B cell (primary cell): ENCODE results near the gene ZBTB12. TPM values are rescaled to one million over a fixed set of nuclear protein-coding genes. Genes with fewer than 3 reads are reported as not detected.

ENCODE experiments used
- ATAC-seq: fragments of 200-7000 bp; cut with Tn5 transposase; one replicate; pipeline ENCODE4 v1.10.0; 2021; ENCODE audit warnings: low read depth, mild to moderate bottlenecking, moderate number of reproducible peaks, moderate library complexity
- CTCF ChIA-PET: fragments of 350-600 bp; sonication (Branson Sonifier 250); formaldehyde crosslinking; loops from one replicate; lab custom pipeline; 2021; ENCODE audit warnings: antibody characterized with exemption, inconsistent platforms; lab: Charles Lee
- POLR2A ChIA-PET: fragments of 350-600 bp; sonication (Branson Sonifier 250); formaldehyde crosslinking; loops from one replicate; lab custom pipeline; 2021; ENCODE audit warnings: antibody characterized with exemption; lab: Charles Lee
- DNase-seq: peaks from one replicate; pipeline ENCODE4 v3.0.0; 2013
- H2AFZ ChIP-seq: 2 replicates; pipeline ENCODE4 v1.6.1; 2012; ENCODE audit warnings: mild to moderate bottlenecking, low read depth, low read length; ENCODE audit not compliant: insufficient read depth, poor library complexity, severe bottlenecking
- H3K27ac ChIP-seq, 2 donors: 1 replicate in 1 of 2; 2 replicates in 1 of 2; pipeline ENCODE4 v1.5.1; 2012 to 2013; ENCODE audit warnings: low read length in 2 of 2, mild to moderate bottlenecking in 2 of 2, moderate library complexity in 1 of 2
- H3K27me3 ChIP-seq, 4 experiments: fragments of 200-600 bp in 1 of 4; sonication (generic) in 1 of 4; replicated peaks in 1 of 4; 1 replicate in 2 of 4; 2 replicates in 2 of 4; pipeline versions ENCODE4 v1.6.1 to v1.7.0; 2013 to 2016; ENCODE audit warnings: low read length in 3 of 4, mild to moderate bottlenecking in 2 of 4, mixed read lengths in 1 of 4, moderate library complexity in 1 of 4; ENCODE audit not compliant: insufficient read depth in 4 of 4, control insufficient read depth in 3 of 4; ENCODE audit errors: control extremely low read depth in 1 of 4
- H3K36me3 ChIP-seq, 2 experiments: replicated peaks in 1 of 2; 1 replicate in 1 of 2; 2 replicates in 1 of 2; pipeline versions ENCODE4 v1.6.1 to v1.7.1; 2013; ENCODE audit warnings: low read length in 1 of 2; ENCODE audit not compliant: insufficient read depth in 2 of 2, control insufficient read depth in 1 of 2; ENCODE audit errors: control extremely low read depth in 1 of 2, extremely low read depth in 1 of 2
- H3K4me1 ChIP-seq, 2 donors: fragments of 200-600 bp in 1 of 2; sonication (generic) in 1 of 2; 1 replicate in 1 of 2; 2 replicates in 1 of 2; pipeline versions ENCODE4 v1.5.1 to v1.6.1; 2013 to 2017; ENCODE audit warnings: low read length in 2 of 2; ENCODE audit not compliant: control insufficient read depth in 2 of 2, insufficient read depth in 2 of 2
- H3K4me2 ChIP-seq: replicated peaks from 2 replicates; pipeline ENCODE3; 2012; ENCODE audit warnings: mild to moderate bottlenecking, low read depth, low read length; ENCODE audit not compliant: poor library complexity, severe bottlenecking
- H3K4me3 ChIP-seq, 5 experiments: fragments of 200-600 bp in 1 of 5; sonication (generic) in 1 of 5; 1 replicate in 3 of 5; 2 replicates in 2 of 5; pipeline versions ENCODE4 v1.5.1 to v1.7.0; 2011 to 2016; ENCODE audit warnings: low read length in 4 of 5, mild to moderate bottlenecking in 4 of 5, low read depth in 2 of 5, control low read depth in 1 of 5, moderate library complexity in 1 of 5; ENCODE audit not compliant: insufficient read depth in 1 of 5; ENCODE audit errors: control extremely low read depth in 1 of 5, extremely low read depth in 1 of 5
- H3K79me2 ChIP-seq: fragments of 200-600 bp; sonication (generic); one replicate; pipeline ENCODE4 v1.6.0; 2016; ENCODE audit warnings: low read length; ENCODE audit not compliant: control insufficient read depth, insufficient read depth
- H3K9ac ChIP-seq: fragments of 200-600 bp; sonication (generic); 2 replicates; pipeline ENCODE4 v1.6.1; 2017; ENCODE audit warnings: mild to moderate bottlenecking, low read length, moderate library complexity
- H3K9me3 ChIP-seq, 3 donors: one replicate each; pipeline versions ENCODE4 v1.6.1 to v1.7.1; 2013; ENCODE audit warnings: low read length in 2 of 3; ENCODE audit not compliant: control insufficient read depth in 2 of 3, insufficient read depth in 1 of 3; ENCODE audit errors: control extremely low read depth in 1 of 3
- H4K20me1 ChIP-seq: 2 replicates; pipeline ENCODE4 v1.6.0; 2012; ENCODE audit warnings: mild to moderate bottlenecking, low read length; ENCODE audit not compliant: insufficient read depth, control insufficient read depth, poor library complexity, severe bottlenecking
- H3K27ac Mint-ChIP-seq: one replicate; pipeline ENCODE4 v1.8.0; 2021; ENCODE audit warnings: mixed read lengths
- H3K27me3 Mint-ChIP-seq: one replicate; pipeline ENCODE4 v1.8.0; 2021; ENCODE audit warnings: mixed read lengths
- H3K4me1 Mint-ChIP-seq: one replicate; pipeline ENCODE4 v1.8.0; 2021; ENCODE audit warnings: mixed read lengths
- H3K4me3 Mint-ChIP-seq: one replicate; pipeline ENCODE4 v1.8.0; 2021; ENCODE audit warnings: mixed read lengths
- H3K9me3 Mint-ChIP-seq: one replicate; pipeline ENCODE4 v1.8.0; 2022; ENCODE audit warnings: mixed read lengths; ENCODE audit not compliant: insufficient read depth
- CTCF ChIP-seq: fragments of 200-600 bp; IDR thresholded peaks from one replicate; pipeline ENCODE4 v1.8.0; 2022; ENCODE audit warnings: antibody characterized with exemption, mild to moderate bottlenecking
- EZH2 ChIP-seq: IDR thresholded peaks from 2 replicates; pipeline ENCODE4 v1.6.1; 2012; ENCODE audit warnings: borderline replicate concordance, low read depth, mild to moderate bottlenecking, moderate library complexity, low read length; ENCODE audit not compliant: insufficient read depth, poor library complexity, severe bottlenecking
- WGBS: methylation state at CpG from one replicate; pipeline ENCODE4 v1.1.5; 2013; ENCODE audit warnings: missing lambda C conversion rate; ENCODE audit not compliant: insufficient coverage; 5-methylcytosine and 5-hydroxymethylcytosine counted together
- intact Hi-C: fragments of 100-400 bp; cut with micrococcal nuclease; formaldehyde crosslinking; loops from one replicate; pipeline ENCODE4 v1.10.0; 2022
- polyA plus RNA-seq: library from polyadenylated mRNA; depleted of rRNA; stranded (reverse); fragments of >200 nt; gene quantifications from 2 replicates; pipeline ENCODE4 v1.2.3, GENCODE V29; 2012
- total RNA-seq, 2 donors: library from RNA; stranded (reverse); fragments of 120-200 nt in 1 of 2; gene quantifications; 1 replicate in 1 of 2; 2 replicates in 1 of 2; pipeline versions ENCODE4 v1.2.3 to v1.2.4, GENCODE V29; 2013 to 2022

Gene ZBTB12
- total and polyA plus RNA-seq, 2 donors (not counting 1 experiment from before 2014, with no cell fraction given): 1.4 to 8.9 TPM

DNA sequence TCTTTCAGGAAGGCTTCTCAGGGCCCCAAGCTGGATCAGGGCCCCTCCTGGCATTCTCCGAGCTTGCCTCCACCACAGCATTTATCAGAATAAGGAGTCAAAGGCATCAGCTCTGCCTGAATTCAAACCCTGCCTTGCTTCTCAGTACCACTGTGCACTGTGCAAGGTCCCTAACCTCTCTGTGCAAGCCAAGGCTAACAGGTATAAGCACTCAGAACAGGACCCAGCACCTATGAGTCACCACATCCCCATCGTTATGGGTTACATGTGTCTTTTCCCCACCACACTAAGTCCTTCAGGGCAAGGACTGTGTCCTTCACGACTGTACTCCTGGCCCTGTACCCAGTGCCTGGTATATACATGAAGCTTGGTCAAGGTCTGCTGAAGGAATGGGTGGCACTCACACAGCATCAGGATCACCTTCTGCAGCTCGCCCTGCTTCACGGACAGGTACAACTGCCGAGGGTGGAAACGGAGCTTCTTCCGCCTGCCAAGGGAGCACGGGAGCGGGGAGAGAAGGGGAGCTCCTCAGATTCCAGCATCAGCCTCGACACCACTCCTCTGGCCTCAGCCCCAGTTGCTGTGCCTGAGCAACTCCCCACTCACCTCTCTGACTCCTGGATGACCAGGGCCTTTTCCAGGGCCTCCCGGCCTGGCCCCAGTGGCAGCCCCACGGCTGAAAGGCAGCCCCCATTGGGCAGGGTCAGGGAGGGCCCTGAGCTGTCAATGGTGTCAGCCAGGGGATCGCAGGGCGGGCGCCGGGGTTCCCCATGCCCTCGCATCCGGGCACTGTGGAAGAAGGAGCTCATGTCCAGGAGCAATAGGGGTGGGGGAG lies 14.5 kb downstream of the ZBTB12 start:
- Histone ChIP-seq H3K9me3 (no peaks in the 10 kb centered on the region), H3K27ac (no peak overlapping the region), H3K79me2 (no peaks in the 10 kb centered on the region), H2AFZ (no peak overlapping the region), H3K27me3 (no peaks in the 10 kb centered on the region), H4K20me1 (peaks cover 6% of the 10 kb centered on the region), H3K9ac (no peak overlapping the region), H3K36me3 (peaks cover 2 to 70% of the 10 kb centered on the region in 2 experiments), H3K4me2 (no peak overlapping the region), H3K4me3 (no peak overlapping the region), H3K4me1 (no peaks in the 10 kb centered on the region)
- DNase-seq: no peak
- H3K9me3 Mint-ChIP-seq: no peaks in the 10 kb centered on the region
- no peak overlapping the region for H3K27ac Mint-ChIP-seq
- no peak for ATAC-seq
- no peak for TF ChIP-seq EZH2
- no peak for TF ChIP-seq CTCF
- no peaks in the 10 kb centered on the region for H3K4me1 Mint-ChIP-seq
- intact Hi-C loops: no loop called here
- H3K4me3 Mint-ChIP-seq: no peak overlapping the region
- ChIA-PET POLR2A (interaction anchor here (0.6 kb wide), 2 partner anchors 211 to 1266 kb away, joined by 3 to 4 read pairs; no protein-coding TSS in a partner anchor), CTCF (interaction anchor here (0.7 to 2.8 kb wide), 6 partner anchors 11 to 160 kb away, joined by 3 to 8 read pairs (median 4); partner anchors contain the start of gene NEU1)
- no peaks in the 10 kb centered on the region for H3K27me3 Mint-ChIP-seq
- WGBS: 96% methylated on average over 18 of the region's 19 CpGs

GRCh38 chr6:31886541-31886991 lies 15.3 kb downstream of the ZBTB12 start:
- POLR2A ChIA-PET: no interaction called here
- H3K27ac Mint-ChIP-seq: no peak overlapping the region
- H3K79me2 ChIP-seq: no peaks in the 10 kb centered on the region

More at GRCh38 chr6:31886541-31886991, 15.3 kb downstream of the ZBTB12 start:
- intact Hi-C loops: no loop called here
- CTCF ChIA-PET: no interaction called here
- Histone ChIP-seq H3K27ac (no peak overlapping the region), H3K4me1 (no peaks in the 10 kb centered on the region), H3K4me3 (no peak overlapping the region), H2AFZ (no peak overlapping the region), H3K9me3 (no peaks in the 10 kb centered on the region), H3K4me2 (no peak overlapping the region), H3K9ac (no peak overlapping the region), H3K36me3 (peaks cover 2 to 70% of the 10 kb centered on the region in 2 experiments), H3K27me3 (no peaks in the 10 kb centered on the region), H4K20me1 (peaks cover 6% of the 10 kb centered on the region)
- WGBS: 97% methylated on average over 18 of the region's 18 CpGs
- no peaks in the 10 kb centered on the region for H3K4me1 Mint-ChIP-seq
- DNase-seq (no peak), ATAC-seq (no peak)
- no peak for TF ChIP-seq CTCF
- no peak for TF ChIP-seq EZH2
- no peak overlapping the region for H3K4me3 Mint-ChIP-seq
- H3K27me3 Mint-ChIP-seq: no peaks in the 10 kb centered on the region
- H3K9me3 Mint-ChIP-seq: no peaks in the 10 kb centered on the region
